SK-N-SH (cell line): Measurements from ENCODE around the gene TMEM269. TPM values are rescaled to one million over a fixed set of nuclear protein-coding genes. Genes with fewer than 3 reads are reported as not detected.
A peak's percentile ranks its signal among the peaks of the same experiment; 100 is the strongest.

Experiments
- CTCF ChIA-PET: fragments of 300-600, 350-600 bp; formaldehyde crosslinking; extraction: SDS; loops from one replicate; lab custom pipeline; 2021; lab: Yijun Ruan, JAX
- POLR2A ChIA-PET: fragments of 350-600 bp; sonication (Branson Sonifier 250); formaldehyde crosslinking; extraction: SDS; loops from one replicate; lab custom pipeline; 2020; ENCODE audit warnings: antibody characterized with exemption, inconsistent platforms; lab: Yijun Ruan, JAX
- DNase-seq: peaks from one replicate; pipeline ENCODE4 v3.0.0; 2012
- H2AFZ ChIP-seq: fragments of 200-600 bp; sonication (generic); 2 replicates; pipeline ENCODE4 v1.8.1; 2016; ENCODE audit warnings: antibody characterized with exemption, mild to moderate bottlenecking, low read depth
- H3F3A ChIP-seq: fragments of 200-600 bp; sonication (generic); replicated peaks from 2 replicates; pipeline ENCODE3; 2016; ENCODE audit warnings: antibody characterized with exemption, mild to moderate bottlenecking; ENCODE audit not compliant: insufficient read depth
- H3K27ac ChIP-seq, 2 experiments: fragments of 200-500 bp in 1 of 2; fragments of 200-600 bp in 1 of 2; sonication (Bioruptor generic) in 1 of 2; sonication (generic), shearing (Covaris generic) in 1 of 2; 2 replicates each; pipeline versions ENCODE4 v1.5.1 to v1.6.1; 2014 to 2016; ENCODE audit warnings: low read depth in 2 of 2, inconsistent platforms in 1 of 2, low read length in 1 of 2, mild to moderate bottlenecking in 1 of 2, mixed read lengths in 1 of 2
- H3K27me3 ChIP-seq: fragments of 200-600 bp; sonication (generic), shearing (Covaris generic); 2 replicates; pipeline ENCODE4 v1.6.1; 2016; ENCODE audit warnings: mixed run types; ENCODE audit not compliant: insufficient read depth
- H3K36me3 ChIP-seq, 2 experiments: fragments of 200-500 bp in 1 of 2; fragments of 200-600 bp in 1 of 2; sonication (Bioruptor generic) in 1 of 2; sonication (generic) in 1 of 2; replicated peaks in 1 of 2; 2 replicates each; pipeline versions ENCODE3 to v1.5.1; 2014 to 2016; ENCODE audit warnings: low read length in 1 of 2, mild to moderate bottlenecking in 1 of 2; ENCODE audit not compliant: insufficient read depth in 2 of 2, control insufficient read depth in 1 of 2
- H3K4me1 ChIP-seq, 2 experiments: fragments of 200-500 bp in 1 of 2; fragments of 200-600 bp in 1 of 2; sonication (Bioruptor generic) in 1 of 2; sonication (generic), shearing (Covaris generic) in 1 of 2; 2 replicates each; pipeline versions ENCODE4 v1.5.1 to v1.6.1; 2014 to 2016; ENCODE audit warnings: low read depth in 1 of 2, low read length in 1 of 2, mixed run types in 1 of 2; ENCODE audit not compliant: insufficient read depth in 2 of 2, control insufficient read depth in 1 of 2
- H3K4me2 ChIP-seq: fragments of 200-600 bp; sonication (generic), shearing (Covaris generic); 2 replicates; pipeline ENCODE4 v1.6.1; 2017; ENCODE audit warnings: mixed run types
- H3K4me3 ChIP-seq, 2 experiments: fragments of 200-500 bp in 1 of 2; fragments of 200-600 bp in 1 of 2; sonication (Bioruptor generic) in 1 of 2; sonication (generic), shearing (Covaris generic) in 1 of 2; 2 replicates each; pipeline versions ENCODE4 v1.5.1 to v1.8.1; 2014 to 2016; ENCODE audit warnings: low read depth in 2 of 2, inconsistent platforms in 1 of 2, low read length in 1 of 2, mild to moderate bottlenecking in 1 of 2, mixed read lengths in 1 of 2, moderate library complexity in 1 of 2
- H3K79me2 ChIP-seq: fragments of 200-600 bp; sonication (generic); 2 replicates; pipeline ENCODE4 v1.8.1; 2017; ENCODE audit warnings: mild to moderate bottlenecking; ENCODE audit not compliant: insufficient read depth
- H3K9ac ChIP-seq: fragments of 200-600 bp; sonication (generic); 2 replicates; pipeline ENCODE4 v1.6.1; 2017; ENCODE audit warnings: mixed run types
- H3K9me2 ChIP-seq: fragments of 200-600 bp; sonication (generic); 2 replicates; pipeline ENCODE4 v1.6.1; 2017; ENCODE audit warnings: mixed run types
- H3K9me3 ChIP-seq: fragments of 200-600 bp; sonication (generic); 2 replicates; pipeline ENCODE4 v1.6.1; 2017; ENCODE audit warnings: mixed run types, mild to moderate bottlenecking, moderate library complexity
- H4K20me1 ChIP-seq: fragments of 200-600 bp; sonication (generic); 2 replicates; pipeline ENCODE4 v1.6.1; 2017; ENCODE audit warnings: mild to moderate bottlenecking, mixed run types; ENCODE audit not compliant: insufficient read depth
- ELF1 ChIP-seq: IDR thresholded peaks from 2 replicates; pipeline ENCODE4 v1.4.0; 2012
- EZH2phosphoT487 ChIP-seq: fragments of 200-600 bp; sonication (generic); IDR thresholded peaks from 2 replicates; pipeline ENCODE4 v1.6.1; 2017; ENCODE audit warnings: low read depth, mixed run types, mild to moderate bottlenecking, antibody characterized with exemption, moderate library complexity, borderline replicate concordance
- FOSL2 ChIP-seq: IDR thresholded peaks from 2 replicates; pipeline ENCODE4 v1.4.0; 2012; ENCODE audit warnings: low read depth, mild to moderate bottlenecking, moderate library complexity, borderline replicate concordance
- FOXJ3 ChIP-seq: sonication (generic); formaldehyde crosslinking; IDR thresholded peaks from 2 replicates; pipeline ENCODE4 v1.5.1; 2020; ENCODE audit warnings: mild to moderate bottlenecking, missing genetic modification reagents
- GABPA ChIP-seq: IDR thresholded peaks from 2 replicates; pipeline ENCODE4 v1.4.0; 2012; ENCODE audit warnings: low read depth, mild to moderate bottlenecking
- JUND ChIP-seq: IDR thresholded peaks from 2 replicates; pipeline ENCODE4 v1.4.0; 2012
- MEF2A ChIP-seq: IDR thresholded peaks from 2 replicates; pipeline ENCODE4 v1.4.0; 2012; ENCODE audit warnings: low read depth, borderline replicate concordance
- MXI1 ChIP-seq: IDR thresholded peaks from 2 replicates; pipeline ENCODE4 v1.6.1; 2012; ENCODE audit warnings: mild to moderate bottlenecking, low read depth, low read length, improper control_type of control experiment
- RCOR1 ChIP-seq: fragments of 150-350 bp; IDR thresholded peaks from 2 replicates; pipeline ENCODE4 v1.6.1; 2017; ENCODE audit warnings: antibody characterized with exemption, low read length
- RFX5 ChIP-seq: IDR thresholded peaks from 2 replicates; pipeline ENCODE4 v1.6.1; 2012; ENCODE audit warnings: mild to moderate bottlenecking, improper control_type of control experiment, low read length
- SMC3 ChIP-seq: IDR thresholded peaks from 2 replicates; pipeline ENCODE4 v1.6.1; 2012; ENCODE audit warnings: low read depth, low read length, improper control_type of control experiment
- TAF1 ChIP-seq: IDR thresholded peaks from 2 replicates; pipeline ENCODE4 v1.6.1; 2012; ENCODE audit warnings: low read depth, mild to moderate bottlenecking, low read length, moderate library complexity, borderline replicate concordance
- YY1 ChIP-seq: IDR thresholded peaks from 2 replicates; pipeline ENCODE4 v1.4.0; 2012; ENCODE audit warnings: low read depth, mild to moderate bottlenecking
- WGBS: methylation state at CpG from one replicate; pipeline ENCODE4 v1.1.6; 2017; ENCODE audit warnings: low lambda C conversion rate; 5-methylcytosine and 5-hydroxymethylcytosine counted together
- polyA plus RNA-seq, 3 experiments: library from polyadenylated mRNA; depleted of rRNA; stranded (reverse); fragments of >200 nt; gene quantifications; 2 replicates each; pipeline ENCODE4 v1.2.3, GENCODE V29; 2012
- TF ChIP-seq, protein P1 (sequence below): fragments of 150-350 bp; IDR thresholded peaks from 2 replicates; pipeline ENCODE4 v1.6.1; 2016; ENCODE audit warnings: mild to moderate bottlenecking, low read depth, low read length
- TF ChIP-seq, protein P2 (sequence below): fragments of 150-350 bp; IDR thresholded peaks from 2 replicates; pipeline ENCODE4 v1.6.1; 2017; ENCODE audit warnings: antibody characterized with exemption, low read length, low read depth, borderline replicate concordance
- TF ChIP-seq, protein P3 (sequence below): IDR thresholded peaks from 2 replicates; pipeline ENCODE4 v1.4.0; 2012; ENCODE audit warnings: low read depth
- TF ChIP-seq, protein P4 (sequence below): IDR thresholded peaks from 2 replicates; pipeline ENCODE4; 2012

Gene TMEM269
- polyA plus RNA-seq, 1 of the 3 experiments (the other 2 are of a cell fraction): 0.05 TPM

DNA sequence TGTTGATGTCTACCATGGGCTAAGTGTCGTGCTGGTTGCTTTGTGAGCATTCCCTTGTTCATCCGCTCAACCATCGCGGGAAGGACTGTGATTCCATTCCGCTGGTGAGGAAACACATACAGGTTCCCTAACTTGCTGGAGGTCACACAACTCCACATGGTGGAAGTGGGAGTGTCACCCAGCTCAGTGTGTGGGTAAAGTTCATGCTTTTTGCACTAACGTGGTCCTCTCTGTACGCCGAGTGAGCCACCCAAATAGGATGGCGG lies 40.7 kb upstream of the TMEM269 start:
- H3K27me3 ChIP-seq: no peaks in the 10 kb centered on the region
- POLR2A ChIA-PET: interaction anchor here (1.4 kb wide), 1 partner anchor 62 kb away, joined by 7 read pairs; the partner anchor contains the start of gene YBX1
- no peak overlapping the region for H2AFZ ChIP-seq
- H3K79me2 ChIP-seq: no peaks in the 10 kb centered on the region
- no peak for DNase-seq
- no peaks in the 10 kb centered on the region for H3K9me2 ChIP-seq
- WGBS: 98% methylated on average over 9 of the region's 9 CpGs
- no peak overlapping the region for H3K4me3 ChIP-seq
- no peaks in the 10 kb centered on the region for H3K9me3 ChIP-seq
- CTCF ChIA-PET: interaction anchor here (0.8 to 2.6 kb wide), 3 partner anchors 12 to 330 kb away, joined by 4 to 15 read pairs (median 5); no protein-coding TSS in a partner anchor
- H3K9ac ChIP-seq: no peak overlapping the region
- H4K20me1 ChIP-seq: no peaks in the 10 kb centered on the region
- no peak overlapping the region for H3K4me2 ChIP-seq
- peaks cover 0 to 20% of the 10 kb centered on the region in 2 experiments; a peak in 1 of 4 replicates for H3K4me1 ChIP-seq
- no peak overlapping the region for H3K27ac ChIP-seq
- peaks cover 8 to 22% of the 10 kb centered on the region in 2 experiments for H3K36me3 ChIP-seq
- TF ChIP-seq FOXJ3 (no peak), MEF2A (no peak), FOSL2 (no peak), RCOR1 (no peak), MXI1 (no peak), RFX5 (no peak)
- TF ChIP-seq, all 33 proteins: peak for 0
- no peaks in the 10 kb centered on the region for H3F3A ChIP-seq

DNA sequence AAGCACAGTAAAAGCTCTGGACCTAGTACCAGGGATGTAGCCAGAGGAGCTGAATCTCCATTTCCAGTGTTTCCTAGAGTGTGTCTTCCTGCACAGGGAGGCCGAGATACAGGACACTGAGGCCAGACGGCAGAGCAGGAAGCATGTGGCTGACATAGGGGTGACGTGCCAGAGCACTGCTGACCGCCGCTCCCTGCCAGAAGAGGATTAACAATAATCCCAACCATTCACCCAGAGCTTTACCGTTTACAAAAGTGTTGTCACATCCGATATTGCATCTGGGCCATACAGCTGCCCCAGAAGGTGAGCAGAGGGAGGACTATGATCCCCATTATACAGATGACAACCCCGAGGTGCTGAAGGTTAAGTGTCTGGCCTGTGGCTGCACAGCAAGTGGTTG lies 38.9 kb upstream of the TMEM269 start:
- Histone ChIP-seq H2AFZ (no peak overlapping the region), H3K79me2 (no peaks in the 10 kb centered on the region), H3K9me2 (no peaks in the 10 kb centered on the region), H3K4me3 (no peak overlapping the region), H4K20me1 (no peaks in the 10 kb centered on the region), H3K4me2 (no peak overlapping the region), H3K27ac (no peak overlapping the region), H3K4me1 (peaks cover 0 to 20% of the 10 kb centered on the region in 2 experiments; a peak in 1 of 4 replicates), H3F3A (no peaks in the 10 kb centered on the region), H3K27me3 (no peaks in the 10 kb centered on the region), H3K9ac (no peak overlapping the region), H3K36me3 (peaks cover 8 to 34% of the 10 kb centered on the region in 2 experiments), H3K9me3 (no peaks in the 10 kb centered on the region)
- TF ChIP-seq, protein P1, sequence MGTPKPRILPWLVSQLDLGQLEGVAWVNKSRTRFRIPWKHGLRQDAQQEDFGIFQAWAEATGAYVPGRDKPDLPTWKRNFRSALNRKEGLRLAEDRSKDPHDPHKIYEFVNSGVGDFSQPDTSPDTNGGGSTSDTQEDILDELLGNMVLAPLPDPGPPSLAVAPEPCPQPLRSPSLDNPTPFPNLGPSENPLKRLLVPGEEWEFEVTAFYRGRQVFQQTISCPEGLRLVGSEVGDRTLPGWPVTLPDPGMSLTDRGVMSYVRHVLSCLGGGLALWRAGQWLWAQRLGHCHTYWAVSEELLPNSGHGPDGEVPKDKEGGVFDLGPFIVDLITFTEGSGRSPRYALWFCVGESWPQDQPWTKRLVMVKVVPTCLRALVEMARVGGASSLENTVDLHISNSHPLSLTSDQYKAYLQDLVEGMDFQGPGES: no peak
- TF ChIP-seq YY1 (no peak), SMC3 (no peak), ELF1 (no peak), GABPA (no peak), MEF2A (no peak), JUND (no peak), TAF1 (no peak), FOSL2 (no peak), EZH2phosphoT487 (no peak)
- TF ChIP-seq, protein P2, sequence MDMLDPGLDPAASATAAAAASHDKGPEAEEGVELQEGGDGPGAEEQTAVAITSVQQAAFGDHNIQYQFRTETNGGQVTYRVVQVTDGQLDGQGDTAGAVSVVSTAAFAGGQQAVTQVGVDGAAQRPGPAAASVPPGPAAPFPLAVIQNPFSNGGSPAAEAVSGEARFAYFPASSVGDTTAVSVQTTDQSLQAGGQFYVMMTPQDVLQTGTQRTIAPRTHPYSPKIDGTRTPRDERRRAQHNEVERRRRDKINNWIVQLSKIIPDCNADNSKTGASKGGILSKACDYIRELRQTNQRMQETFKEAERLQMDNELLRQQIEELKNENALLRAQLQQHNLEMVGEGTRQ: no peak
- TF ChIP-seq, protein P3, sequence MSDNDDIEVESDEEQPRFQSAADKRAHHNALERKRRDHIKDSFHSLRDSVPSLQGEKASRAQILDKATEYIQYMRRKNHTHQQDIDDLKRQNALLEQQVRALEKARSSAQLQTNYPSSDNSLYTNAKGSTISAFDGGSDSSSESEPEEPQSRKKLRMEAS: no peak
- TF ChIP-seq, protein P4, sequence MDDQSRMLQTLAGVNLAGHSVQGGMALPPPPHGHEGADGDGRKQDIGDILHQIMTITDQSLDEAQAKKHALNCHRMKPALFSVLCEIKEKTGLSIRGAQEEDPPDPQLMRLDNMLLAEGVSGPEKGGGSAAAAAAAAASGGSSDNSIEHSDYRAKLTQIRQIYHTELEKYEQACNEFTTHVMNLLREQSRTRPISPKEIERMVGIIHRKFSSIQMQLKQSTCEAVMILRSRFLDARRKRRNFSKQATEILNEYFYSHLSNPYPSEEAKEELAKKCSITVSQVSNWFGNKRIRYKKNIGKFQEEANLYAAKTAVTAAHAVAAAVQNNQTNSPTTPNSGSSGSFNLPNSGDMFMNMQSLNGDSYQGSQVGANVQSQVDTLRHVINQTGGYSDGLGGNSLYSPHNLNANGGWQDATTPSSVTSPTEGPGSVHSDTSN: no peak
- CTCF ChIA-PET: interaction anchor here (0.8 to 4.4 kb wide), 11 partner anchors 11 to 598 kb away, joined by 3 to 32 read pairs (median 5); no protein-coding TSS in a partner anchor
- POLR2A ChIA-PET: no interaction called here
- DNase-seq: peak; percentile 2
- 96% methylated on average over 6 of the region's 8 CpGs for WGBS
